NT2/D1 (cell line): ENCODE results near the gene EPB41L4B.
"Not testable (repeated sequence)": the region's sequence is repeated elsewhere in the genome, so short reads cannot be mapped to it uniquely, and the experiment has no call there.

Source experiments
- DNase-seq: peaks from one replicate; pipeline ENCODE4 v3.0.0-alpha.2; 2011; ENCODE audit warnings: low read depth, low spot score
- H3K27me3 ChIP-seq: 2 replicates; pipeline ENCODE4 v1.6.0; 2011; ENCODE audit warnings: mild to moderate bottlenecking; ENCODE audit not compliant: insufficient read length, insufficient read depth
- H3K36me3 ChIP-seq: 2 replicates; pipeline ENCODE4 v1.6.1; 2011; ENCODE audit warnings: mild to moderate bottlenecking, low read length, mixed read lengths; ENCODE audit not compliant: insufficient read depth, insufficient read length
- H3K4me1 ChIP-seq: 2 replicates; pipeline ENCODE4 v1.5.1; 2011; ENCODE audit not compliant: insufficient read depth, insufficient read length
- H3K4me3 ChIP-seq: 2 replicates; pipeline ENCODE4 v1.5.1; 2011; ENCODE audit warnings: low read depth; ENCODE audit not compliant: insufficient read length
- H3K9ac ChIP-seq: 2 replicates; pipeline ENCODE4 v1.6.0; 2011; ENCODE audit warnings: low read depth; ENCODE audit not compliant: insufficient read length
- H3K9me3 ChIP-seq: 2 replicates; pipeline ENCODE4 v1.5.1; 2011; ENCODE audit warnings: mild to moderate bottlenecking, low read length; ENCODE audit not compliant: insufficient read depth
- SUZ12 ChIP-seq: IDR thresholded peaks from 2 replicates; pipeline ENCODE4 v1.6.1; 2011; ENCODE audit not compliant: insufficient read length, insufficient read depth; ENCODE audit errors: extremely low read depth
- YY1 ChIP-seq: IDR thresholded peaks from 2 replicates; pipeline ENCODE4 v1.6.1; 2011; ENCODE audit not compliant: insufficient read length, insufficient read depth
- ZNF274 ChIP-seq: IDR thresholded peaks from 2 replicates; pipeline ENCODE4 v1.6.1; 2011; ENCODE audit warnings: mild to moderate bottlenecking, low read depth, low read length

EPB41L4B gene

DNA sequence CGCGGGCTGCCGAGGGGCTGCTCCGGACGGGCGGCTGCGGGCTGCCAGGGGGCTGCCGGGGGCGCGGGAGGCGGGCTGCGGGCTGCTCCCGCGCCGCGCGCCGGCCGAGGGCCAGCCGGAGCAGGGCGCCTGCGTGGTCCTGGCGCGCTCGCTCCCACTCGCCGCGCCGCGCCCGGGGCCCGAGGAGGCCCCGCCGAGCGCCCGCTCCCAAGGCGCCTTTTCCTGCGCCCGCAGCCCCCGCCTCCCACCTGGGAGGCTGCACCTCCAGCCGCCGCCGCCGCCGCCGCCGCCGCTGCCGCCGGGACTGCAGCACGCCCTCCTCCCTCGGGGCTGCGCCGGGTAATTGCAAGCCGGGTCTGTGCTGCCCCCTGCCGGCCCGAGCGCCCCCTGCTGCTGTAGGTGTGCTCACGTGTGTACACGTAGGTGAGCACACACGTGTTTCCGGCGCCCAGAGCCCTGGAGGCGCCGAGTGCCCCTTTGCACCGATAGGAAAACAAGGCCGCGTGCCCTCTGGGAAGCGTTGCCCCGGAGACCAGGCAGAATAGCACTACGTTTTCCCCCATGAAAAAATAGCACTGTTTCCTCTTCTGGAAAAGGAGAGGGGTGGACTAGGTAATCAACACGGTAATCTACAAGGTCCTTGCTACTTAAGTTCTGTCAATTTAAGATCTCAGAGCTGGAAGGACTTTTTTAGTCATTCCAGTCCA lies at the start of gene EPB41L4B:
TSS of gene EPB41L4B (minus strand) at position 318 of the 707 bp plus-strand sequence. CDS start 613 bp downstream, outside the sequence.
- Histone ChIP-seq H3K4me1 (peaks cover 2% of the 10 kb centered on the region), H3K9ac (peak within 1 kb of the TSS; percentile 81), H3K9me3 (no peaks in the 10 kb centered on the region), H3K4me3 (peak within 1 kb of the TSS; percentile 76), H3K36me3 (no peaks in the 10 kb centered on the region), H3K27me3 (peaks cover 6% of the 10 kb centered on the region)
- DNase-seq: peak; percentile 91
- TF ChIP-seq SUZ12 (no peak), YY1 (no peak), ZNF274 (no peak)

- Histone ChIP-seq H3K9ac (no peak overlapping the region), H3K4me1 (no peaks in the 10 kb centered on the region), H3K4me3 (no peak overlapping the region), H3K9me3 (peaks cover 18% of the 10 kb centered on the region; the same call in 1 of the 2 replicates), H3K27me3 (no peaks in the 10 kb centered on the region), H3K36me3 (no peaks in the 10 kb centered on the region)
- no peak for TF ChIP-seq SUZ12
- TF ChIP-seq ZNF274: no peak
- no peak for TF ChIP-seq YY1
- DNase-seq: no peak
These were observed 48.4 kb upstream of the EPB41L4B start for GRCh38 chr9:109369285-109369684.

GRCh38 chr9:109360771-109361170 lies 39.9 kb upstream of the EPB41L4B start:
- no peak overlapping the region for H3K4me3 ChIP-seq
- H3K9me3 ChIP-seq: no peaks in the 10 kb centered on the region
- no peak for DNase-seq
- no peaks in the 10 kb centered on the region for H3K4me1 ChIP-seq
- H3K27me3 ChIP-seq: no peaks in the 10 kb centered on the region
- H3K9ac ChIP-seq: no peak overlapping the region
- TF ChIP-seq SUZ12: no peak
- TF ChIP-seq YY1: no peak
- H3K36me3 ChIP-seq: no peaks in the 10 kb centered on the region

GRCh38 chr9:109358968-109359603 lies 38.2 kb upstream of the EPB41L4B start:
- H3K4me1 ChIP-seq, DNase-seq, H3K9me3 ChIP-seq, H3K36me3 ChIP-seq, H3K9ac ChIP-seq, H3K4me3 ChIP-seq, H3K27me3 ChIP-seq: not testable (repeated sequence)

DNA sequence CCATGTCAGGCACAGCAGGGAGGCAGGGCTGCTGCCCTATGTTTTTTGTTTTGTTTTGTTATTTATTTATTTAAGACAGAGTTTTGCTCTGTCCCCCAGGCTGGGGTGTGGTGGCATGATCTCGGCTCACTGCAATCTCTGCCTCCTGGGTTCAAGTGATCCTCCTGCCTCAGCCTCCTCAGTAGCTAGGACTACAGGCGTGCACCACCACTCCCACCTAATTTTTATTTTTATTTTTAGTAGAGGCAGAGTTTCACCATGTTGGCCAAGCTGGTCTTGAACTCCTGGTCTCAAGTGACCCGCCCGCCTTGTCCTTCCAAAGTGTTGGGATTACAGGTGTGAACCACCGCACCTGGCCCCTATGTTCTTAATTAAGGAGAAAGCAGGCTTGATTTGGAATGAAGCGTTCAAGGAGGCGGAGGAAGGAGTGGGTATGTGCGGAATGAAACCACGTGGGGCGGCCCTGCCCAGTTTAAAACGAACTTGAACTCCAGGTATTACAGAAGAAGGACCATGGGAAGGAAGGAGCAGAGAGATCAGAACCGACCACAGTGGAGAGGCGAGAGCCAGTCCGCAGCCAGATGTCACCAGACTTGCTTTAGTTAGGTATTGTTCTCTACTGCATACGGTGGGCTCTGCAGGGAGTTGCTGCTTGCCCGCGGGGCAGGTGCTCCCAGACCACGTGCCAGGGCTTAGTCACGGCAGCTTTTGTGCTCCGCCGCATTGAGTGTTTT lies 34.9 kb upstream of the EPB41L4B start:
- Histone ChIP-seq H3K27me3 (no peaks in the 10 kb centered on the region), H3K9me3 (no peaks in the 10 kb centered on the region), H3K4me1 (no peaks in the 10 kb centered on the region), H3K9ac (no peak overlapping the region), H3K36me3 (no peaks in the 10 kb centered on the region), H3K4me3 (no peak overlapping the region)
- TF ChIP-seq SUZ12 (no peak), YY1 (no peak), ZNF274 (no peak)
- DNase-seq: no peak

DNA sequence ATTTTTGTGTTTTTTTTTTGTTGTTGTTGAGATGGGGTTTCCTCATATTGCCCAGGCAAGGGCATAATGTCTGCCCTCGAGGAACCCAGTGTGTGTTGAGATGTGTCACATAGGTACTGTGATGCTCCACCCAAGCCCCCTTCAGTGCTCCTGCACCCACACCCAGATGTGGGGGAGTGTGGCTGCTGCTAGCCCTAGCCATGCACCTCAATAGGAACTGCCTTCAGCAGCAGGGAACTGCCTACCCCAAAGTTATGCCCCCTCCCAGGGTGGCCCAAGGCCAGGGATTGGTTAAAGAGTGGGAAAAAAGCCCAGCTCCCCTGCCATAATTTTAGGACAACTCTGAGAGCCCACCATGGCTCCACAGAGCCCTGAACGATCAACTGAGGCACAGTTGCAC lies 33.3 kb upstream of the EPB41L4B start:
- no peak for DNase-seq
- H3K9ac ChIP-seq: no peak overlapping the region
- TF ChIP-seq ZNF274 (no peak), YY1 (no peak), SUZ12 (no peak)
- H3K36me3 ChIP-seq: no peaks in the 10 kb centered on the region
- no peaks in the 10 kb centered on the region for H3K9me3 ChIP-seq
- no peaks in the 10 kb centered on the region for H3K4me1 ChIP-seq
- H3K27me3 ChIP-seq: no peaks in the 10 kb centered on the region
- H3K4me3 ChIP-seq: no peak overlapping the region

- H3K9me3 ChIP-seq: no peaks in the 10 kb centered on the region
- TF ChIP-seq YY1: no peak
- TF ChIP-seq SUZ12: no peak
- TF ChIP-seq ZNF274: no peak
- no peak overlapping the region for H3K9ac ChIP-seq
- no peak overlapping the region for H3K4me3 ChIP-seq
- DNase-seq: no peak
- H3K27me3 ChIP-seq: no peaks in the 10 kb centered on the region
- no peaks in the 10 kb centered on the region for H3K36me3 ChIP-seq
- no peaks in the 10 kb centered on the region for H3K4me1 ChIP-seq
These were observed 30.2 kb upstream of the EPB41L4B start for GRCh38 chr9:109351032-109351431.
